T-helper 2 cell treated with Interferon-gamma antibody and Interleukin-4, amounts not matched to agents 5 μg/mL and 100 μg/mL, for 36 hours (primary cell): Measurements from ENCODE around the gene BACE2.
"Not testable (repeated sequence)": the region's sequence is repeated elsewhere in the genome, so short reads cannot be mapped to it uniquely, and the experiment has no call there.

Experiments
- DNase-seq: peaks from one replicate; pipeline ENCODE4 v3.0.0; 2021; ENCODE audit warnings: low spot score
- H3K27ac Mint-ChIP-seq: one replicate; pipeline ENCODE4 v1.8.0; 2021; ENCODE audit warnings: mild to moderate bottlenecking, mixed read lengths
- H3K27me3 Mint-ChIP-seq: one replicate; pipeline ENCODE4 v1.8.0; 2021; ENCODE audit warnings: low read depth, mixed read lengths
- H3K36me3 Mint-ChIP-seq: one replicate; pipeline ENCODE4 v1.8.0; 2021; ENCODE audit warnings: low read depth, mixed read lengths
- H3K4me1 Mint-ChIP-seq: one replicate; pipeline ENCODE4 v1.8.0; 2021; ENCODE audit warnings: low read depth, mixed read lengths
- H3K4me3 Mint-ChIP-seq: one replicate; pipeline ENCODE4 v1.8.0; 2022; ENCODE audit warnings: mild to moderate bottlenecking, moderate library complexity, mixed read lengths
- H3K9me3 Mint-ChIP-seq: one replicate; pipeline ENCODE4 v1.8.0; 2021; ENCODE audit warnings: mixed read lengths

BACE2 gene

DNA sequence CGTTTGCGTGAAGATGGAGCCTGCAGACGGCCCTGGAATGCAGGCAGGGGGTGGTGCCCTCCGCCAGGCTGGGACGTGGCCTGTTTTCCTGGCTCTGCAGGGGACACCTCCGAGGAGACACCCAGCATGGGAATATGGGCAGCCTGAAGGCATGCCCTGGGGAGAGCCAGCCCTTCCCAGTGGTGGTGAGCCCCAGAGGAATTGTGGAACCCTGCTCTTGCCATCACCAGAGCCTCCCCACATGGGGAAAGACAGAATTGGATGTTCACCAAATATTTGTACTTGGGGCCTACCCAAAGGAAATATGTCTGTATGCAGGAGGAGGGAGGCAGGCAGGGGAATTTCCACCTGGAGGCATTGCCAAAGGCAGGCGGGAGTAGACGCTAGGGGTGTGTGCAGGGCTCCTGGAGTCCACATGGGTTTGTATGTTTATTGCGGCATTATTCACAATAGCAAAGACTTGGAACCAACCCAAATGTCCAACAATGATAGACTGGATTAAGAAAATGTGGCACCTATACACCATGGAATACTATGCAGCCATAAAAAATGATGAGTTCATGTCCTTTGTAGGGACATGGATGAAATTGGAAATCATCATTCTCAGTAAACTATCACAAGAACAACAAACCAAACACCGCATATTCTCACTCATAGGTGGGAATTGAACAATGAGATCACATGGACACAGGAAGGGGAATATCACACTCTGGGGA, 70.3 kb downstream of the BACE2 start:
- H3K4me3 Mint-ChIP-seq, H3K4me1 Mint-ChIP-seq, H3K36me3 Mint-ChIP-seq, DNase-seq, H3K9me3 Mint-ChIP-seq, H3K27me3 Mint-ChIP-seq, H3K27ac Mint-ChIP-seq: not testable (repeated sequence)

DNA sequence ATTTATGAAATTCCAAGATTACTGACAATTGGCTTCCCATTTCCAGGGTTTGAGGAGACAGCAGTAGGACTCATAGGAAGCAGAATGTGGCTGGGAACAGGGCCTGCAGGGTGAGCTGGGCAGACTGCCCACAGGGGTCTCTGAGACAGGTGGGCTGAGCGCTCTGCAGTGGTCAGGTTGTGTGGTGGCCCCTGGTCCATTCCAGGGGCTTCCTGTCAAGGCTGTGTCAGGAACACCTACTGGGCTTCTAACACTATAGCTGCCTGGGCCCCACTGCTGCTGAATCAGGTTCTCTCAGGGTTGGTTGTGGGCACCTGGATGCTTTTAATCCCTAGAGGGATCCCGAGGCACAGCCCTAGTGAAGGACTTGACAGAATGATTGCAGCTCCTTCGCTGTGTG, 72.1 kb downstream of the BACE2 start:
- Mint-ChIP-seq H3K27ac (no peak overlapping the region), H3K4me1 (no peaks in the 10 kb centered on the region), H3K27me3 (no peaks in the 10 kb centered on the region), H3K9me3 (no peaks in the 10 kb centered on the region), H3K36me3 (no peaks in the 10 kb centered on the region), H3K4me3 (no peak overlapping the region)
- DNase-seq, result no peak

- no peak overlapping the region for H3K4me3 Mint-ChIP-seq
- no peaks in the 10 kb centered on the region for H3K4me1 Mint-ChIP-seq
- H3K36me3 Mint-ChIP-seq, result no peaks in the 10 kb centered on the region
- H3K9me3 Mint-ChIP-seq, result no peaks in the 10 kb centered on the region
- H3K27me3 Mint-ChIP-seq, result no peaks in the 10 kb centered on the region
- DNase-seq, result no peak
- no peak overlapping the region for H3K27ac Mint-ChIP-seq
Observed at GRCh38 chr21:41241341-41241740, 73.4 kb downstream of the BACE2 start.

- DNase-seq, result no peak
Observed at GRCh38 chr21:41242238-41242829, 74.4 kb downstream of the BACE2 start.

DNA sequence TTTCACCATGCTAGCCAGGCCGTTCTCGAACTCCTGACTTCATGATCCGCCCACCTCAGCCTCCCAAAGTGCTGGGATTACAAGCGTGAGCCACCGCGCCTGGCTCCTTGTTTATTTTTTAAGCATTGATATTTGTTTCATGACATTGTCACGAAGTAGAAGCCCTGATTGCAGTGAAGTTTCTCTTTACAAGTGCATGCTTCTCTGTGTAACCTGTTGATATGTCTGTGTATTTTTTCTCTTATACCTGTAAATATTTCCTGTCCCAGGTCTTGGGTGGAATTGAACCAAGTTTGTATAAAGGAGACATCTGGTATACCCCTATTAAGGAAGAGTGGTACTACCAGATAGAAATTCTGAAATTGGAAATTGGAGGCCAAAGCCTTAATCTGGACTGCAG, 75.1 kb downstream of the BACE2 start:
- no peaks in the 10 kb centered on the region for H3K27me3 Mint-ChIP-seq
- no peak for DNase-seq
- H3K27ac Mint-ChIP-seq, result no peak overlapping the region
- no peak overlapping the region for H3K4me3 Mint-ChIP-seq
- H3K36me3 Mint-ChIP-seq, result no peaks in the 10 kb centered on the region
- H3K4me1 Mint-ChIP-seq, result no peaks in the 10 kb centered on the region
- no peaks in the 10 kb centered on the region for H3K9me3 Mint-ChIP-seq

More at GRCh38 chr21:41242238-41242829, 74.4 kb downstream of the BACE2 start:
- no peaks in the 10 kb centered on the region for H3K27me3 Mint-ChIP-seq
- H3K27ac Mint-ChIP-seq, result no peak overlapping the region
- H3K4me3 Mint-ChIP-seq, result no peak overlapping the region
- H3K36me3 Mint-ChIP-seq, result no peaks in the 10 kb centered on the region
- H3K9me3 Mint-ChIP-seq, result no peaks in the 10 kb centered on the region
- H3K4me1 Mint-ChIP-seq, result no peaks in the 10 kb centered on the region

GRCh38 chr21:41244266-41244880, 76.4 kb downstream of the BACE2 start:
- H3K27me3 Mint-ChIP-seq, H3K4me3 Mint-ChIP-seq, H3K27ac Mint-ChIP-seq: not testable (repeated sequence)

DNA sequence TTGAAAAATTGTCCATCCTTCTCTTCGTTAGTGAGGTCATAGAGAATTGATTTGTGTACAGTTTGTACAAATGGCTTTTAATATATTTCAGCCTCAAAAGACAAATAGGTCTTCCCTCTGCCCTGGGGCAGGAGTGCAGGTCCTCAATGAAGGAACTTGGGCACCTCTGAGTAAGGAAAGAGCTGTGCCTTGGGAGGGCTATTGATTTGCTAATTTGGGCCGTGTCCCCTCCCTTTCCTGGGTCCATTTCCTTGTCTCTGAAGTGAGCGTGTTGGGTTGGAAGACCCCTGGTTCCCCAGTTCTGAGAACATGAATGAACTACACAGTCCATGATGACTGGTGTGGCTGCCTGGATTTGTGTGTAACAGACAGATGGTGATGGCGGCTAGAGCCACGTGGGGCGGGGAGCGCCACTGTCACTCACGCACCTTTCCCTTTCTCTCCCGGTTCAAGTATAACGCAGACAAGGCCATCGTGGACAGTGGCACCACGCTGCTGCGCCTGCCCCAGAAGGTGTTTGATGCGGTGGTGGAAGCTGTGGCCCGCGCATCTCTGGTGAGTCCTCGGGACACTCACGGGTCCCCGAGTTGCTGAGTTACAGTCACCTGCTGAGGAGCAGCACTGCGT, 77.7 kb downstream of the BACE2 start:
- Mint-ChIP-seq H3K4me3 (no peak overlapping the region), H3K9me3 (no peaks in the 10 kb centered on the region), H3K27ac (no peak overlapping the region), H3K4me1 (no peaks in the 10 kb centered on the region), H3K27me3 (no peaks in the 10 kb centered on the region), H3K36me3 (no peaks in the 10 kb centered on the region)
- DNase-seq, result no peak

More at GRCh38 chr21:41244266-41244880, 76.4 kb downstream of the BACE2 start:
- not testable (repeated sequence) for H3K4me1 Mint-ChIP-seq, H3K36me3 Mint-ChIP-seq, H3K9me3 Mint-ChIP-seq, DNase-seq

DNA sequence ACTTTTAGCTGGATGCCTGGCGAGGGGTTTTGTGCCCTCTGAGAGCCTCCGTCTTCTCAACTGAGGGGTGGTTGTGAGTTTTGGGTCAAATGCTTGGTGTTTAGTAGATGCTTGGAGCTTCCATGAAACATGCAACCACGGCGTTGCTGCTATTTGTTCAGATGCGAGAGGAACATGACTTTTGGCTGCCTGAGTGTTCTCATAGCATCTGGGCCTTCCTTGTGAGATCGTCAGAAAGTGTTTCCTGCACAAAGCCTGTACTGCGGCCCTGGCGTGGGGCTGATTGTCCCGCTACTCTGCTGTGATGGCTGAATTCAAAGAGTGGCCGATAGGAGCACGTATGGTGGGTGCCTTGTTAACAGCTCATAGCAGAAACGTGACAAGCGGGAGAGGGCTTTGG, 78.8 kb downstream of the BACE2 start:
- Mint-ChIP-seq H3K4me1 (no peaks in the 10 kb centered on the region), H3K4me3 (no peak overlapping the region), H3K27ac (no peak overlapping the region), H3K9me3 (no peaks in the 10 kb centered on the region), H3K27me3 (no peaks in the 10 kb centered on the region), H3K36me3 (no peaks in the 10 kb centered on the region)
- DNase-seq, result no peak

- no peaks in the 10 kb centered on the region for H3K27me3 Mint-ChIP-seq
- no peaks in the 10 kb centered on the region for H3K9me3 Mint-ChIP-seq
- no peak overlapping the region for H3K4me3 Mint-ChIP-seq
- H3K27ac Mint-ChIP-seq, result no peak overlapping the region
- DNase-seq, result no peak
- no peaks in the 10 kb centered on the region for H3K4me1 Mint-ChIP-seq
- no peaks in the 10 kb centered on the region for H3K36me3 Mint-ChIP-seq
Observed at GRCh38 chr21:41247561-41248545, 79.9 kb downstream of the BACE2 start.

- no peak overlapping the region for H3K27ac Mint-ChIP-seq
- no peaks in the 10 kb centered on the region for H3K4me1 Mint-ChIP-seq
- H3K36me3 Mint-ChIP-seq, result no peaks in the 10 kb centered on the region
- no peaks in the 10 kb centered on the region for H3K9me3 Mint-ChIP-seq
- DNase-seq, result no peak
- H3K27me3 Mint-ChIP-seq, result no peaks in the 10 kb centered on the region
- no peak overlapping the region for H3K4me3 Mint-ChIP-seq
Observed at GRCh38 chr21:41249476-41249875, 81.5 kb downstream of the BACE2 start.

DNA sequence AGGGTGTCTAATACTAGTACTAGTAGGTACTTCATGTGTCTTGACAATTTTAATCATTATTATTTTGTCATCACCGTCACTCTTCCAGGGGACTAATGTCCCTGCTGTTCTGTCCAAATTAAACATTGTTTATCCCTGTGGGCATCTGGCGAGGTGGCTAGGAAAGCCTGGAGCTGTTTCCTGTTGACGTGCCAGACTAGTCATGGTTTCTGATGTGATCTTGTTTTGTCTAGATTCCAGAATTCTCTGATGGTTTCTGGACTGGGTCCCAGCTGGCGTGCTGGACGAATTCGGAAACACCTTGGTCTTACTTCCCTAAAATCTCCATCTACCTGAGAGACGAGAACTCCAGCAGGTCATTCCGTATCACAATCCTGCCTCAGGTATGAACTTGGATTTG, 82.6 kb downstream of the BACE2 start:
- no peak overlapping the region for H3K27ac Mint-ChIP-seq
- no peaks in the 10 kb centered on the region for H3K4me1 Mint-ChIP-seq
- H3K9me3 Mint-ChIP-seq, result no peaks in the 10 kb centered on the region
- H3K4me3 Mint-ChIP-seq, result no peak overlapping the region
- no peaks in the 10 kb centered on the region for H3K36me3 Mint-ChIP-seq
- no peaks in the 10 kb centered on the region for H3K27me3 Mint-ChIP-seq
- no peak for DNase-seq

- Mint-ChIP-seq H3K4me3 (no peak overlapping the region), H3K36me3 (no peaks in the 10 kb centered on the region), H3K4me1 (no peaks in the 10 kb centered on the region), H3K27me3 (no peaks in the 10 kb centered on the region), H3K27ac (no peak overlapping the region), H3K9me3 (no peaks in the 10 kb centered on the region)
- DNase-seq, result no peak
Observed at GRCh38 chr21:41251961-41252642, 84.1 kb downstream of the BACE2 start.

- no peak for DNase-seq
- Mint-ChIP-seq H3K4me3 (no peak overlapping the region), H3K36me3 (no peaks in the 10 kb centered on the region), H3K27ac (no peak overlapping the region), H3K9me3 (no peaks in the 10 kb centered on the region), H3K4me1 (no peaks in the 10 kb centered on the region), H3K27me3 (no peaks in the 10 kb centered on the region)
Observed at GRCh38 chr21:41254090-41254700, 86.2 kb downstream of the BACE2 start.
